ENCODE measurements around the gene TMEM220.

DNA sequence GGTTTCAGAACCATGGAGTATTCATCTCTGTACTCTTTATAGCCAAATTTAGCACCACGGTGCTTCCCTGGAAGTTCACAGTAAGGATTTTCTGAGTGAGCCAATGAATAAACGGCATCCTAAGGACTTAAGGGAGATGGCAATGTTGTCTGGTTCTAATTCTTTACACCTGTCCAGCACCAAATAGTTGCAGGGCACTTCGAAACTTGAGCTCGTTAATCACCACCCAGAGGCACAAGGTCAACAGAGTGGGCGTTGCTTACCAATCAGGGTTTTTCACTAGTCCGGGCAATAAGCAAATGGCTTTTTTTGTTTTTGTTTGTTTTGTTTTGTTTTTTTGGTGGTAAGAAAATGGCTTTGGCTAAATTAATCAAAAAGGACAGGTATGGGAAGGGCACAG is 28.2 kb upstream of the TMEM220 start:
- TF ChIP-seq, protein P1, sequence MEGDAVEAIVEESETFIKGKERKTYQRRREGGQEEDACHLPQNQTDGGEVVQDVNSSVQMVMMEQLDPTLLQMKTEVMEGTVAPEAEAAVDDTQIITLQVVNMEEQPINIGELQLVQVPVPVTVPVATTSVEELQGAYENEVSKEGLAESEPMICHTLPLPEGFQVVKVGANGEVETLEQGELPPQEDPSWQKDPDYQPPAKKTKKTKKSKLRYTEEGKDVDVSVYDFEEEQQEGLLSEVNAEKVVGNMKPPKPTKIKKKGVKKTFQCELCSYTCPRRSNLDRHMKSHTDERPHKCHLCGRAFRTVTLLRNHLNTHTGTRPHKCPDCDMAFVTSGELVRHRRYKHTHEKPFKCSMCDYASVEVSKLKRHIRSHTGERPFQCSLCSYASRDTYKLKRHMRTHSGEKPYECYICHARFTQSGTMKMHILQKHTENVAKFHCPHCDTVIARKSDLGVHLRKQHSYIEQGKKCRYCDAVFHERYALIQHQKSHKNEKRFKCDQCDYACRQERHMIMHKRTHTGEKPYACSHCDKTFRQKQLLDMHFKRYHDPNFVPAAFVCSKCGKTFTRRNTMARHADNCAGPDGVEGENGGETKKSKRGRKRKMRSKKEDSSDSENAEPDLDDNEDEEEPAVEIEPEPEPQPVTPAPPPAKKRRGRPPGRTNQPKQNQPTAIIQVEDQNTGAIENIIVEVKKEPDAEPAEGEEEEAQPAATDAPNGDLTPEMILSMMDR (conservative IDR thresholded peaks at IDR 0.05; ENCODE audit: low read depth, low read length): no peak
- TF ChIP-seq POLR2A (IDR thresholded peaks at IDR 0.05; ENCODE audit: low read depth, low read length) (no peak), CEBPB (IDR thresholded peaks at IDR 0.05; ENCODE audit: low read depth, low read length) (no peak), RCOR1 (IDR thresholded peaks at IDR 0.05; ENCODE audit: insufficient replicate concordance, low read length) (no peak)

Data from IMR-90 (cell line).